ENCODE measurements around the gene MKI67. TPM values are rescaled to one million over a fixed set of nuclear protein-coding genes. Genes with fewer than 3 reads are reported as not detected.
A peak's percentile ranks its signal among the peaks of the same experiment; 100 is the strongest.
"Not testable (repeated sequence)": the region's sequence is repeated elsewhere in the genome, so short reads cannot be mapped to it uniquely, and the experiment has no call there.

Gene MKI67
- 3.9 TPM for total RNA-seq

- DNase-seq (ENCODE audit: low spot score): peak; percentile 89
Observed at GRCh38 chr10:128125944-128126764, at the start of gene MKI67. Gene MKI67, minus strand, starts transcription at chr10:128126423. Its CDS starts 756 bp downstream, at chr10:128125667.

GRCh38 chr10:128174581-128175559, 48.6 kb upstream of the MKI67 start:
- no peak for DNase-seq (ENCODE audit: low spot score)

DNA sequence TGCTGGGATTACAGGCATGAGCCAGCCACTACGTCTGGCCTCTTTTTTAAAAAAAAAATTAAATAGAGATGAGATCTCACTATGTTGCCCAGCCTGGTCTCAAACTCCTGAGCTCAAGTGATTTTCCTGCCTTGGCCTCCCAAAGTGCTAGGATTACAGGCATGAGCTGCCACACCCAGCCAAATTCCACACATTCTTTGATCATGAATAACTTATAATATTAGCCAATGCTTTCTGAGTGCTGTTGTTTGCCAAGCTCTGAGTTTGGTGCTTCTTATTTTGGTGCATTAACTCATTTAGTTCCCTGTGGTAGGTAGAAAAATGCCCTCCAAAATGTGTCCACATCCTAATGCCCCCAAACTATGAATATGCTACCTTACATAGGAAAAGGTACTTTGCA, 47.2 kb upstream of the MKI67 start:
- no peak for DNase-seq (ENCODE audit: low spot score)

DNA sequence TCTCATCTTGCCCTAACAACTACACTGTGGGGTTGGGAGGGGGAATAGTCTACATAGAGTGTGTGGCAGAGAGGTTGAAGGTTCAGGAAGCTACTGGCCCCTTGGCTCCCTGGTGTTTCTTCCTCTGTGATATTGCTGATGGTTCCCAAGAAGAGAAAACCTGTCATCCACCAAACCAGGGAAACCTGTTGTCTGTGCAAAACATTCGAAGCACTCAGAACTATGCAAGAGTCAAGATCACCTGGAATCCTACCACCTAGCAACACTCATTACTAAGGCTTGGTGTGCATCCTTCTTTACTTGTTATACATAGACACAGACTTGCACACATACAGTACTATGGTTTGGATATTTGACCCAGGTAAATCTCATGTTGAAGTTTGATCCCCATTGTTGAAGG, 46.5 kb upstream of the MKI67 start:
- no peak for DNase-seq (ENCODE audit: low spot score)

GRCh38 chr10:128169811-128170379, 43.7 kb upstream of the MKI67 start:
- DNase-seq (ENCODE audit: low spot score): no peak

DNA sequence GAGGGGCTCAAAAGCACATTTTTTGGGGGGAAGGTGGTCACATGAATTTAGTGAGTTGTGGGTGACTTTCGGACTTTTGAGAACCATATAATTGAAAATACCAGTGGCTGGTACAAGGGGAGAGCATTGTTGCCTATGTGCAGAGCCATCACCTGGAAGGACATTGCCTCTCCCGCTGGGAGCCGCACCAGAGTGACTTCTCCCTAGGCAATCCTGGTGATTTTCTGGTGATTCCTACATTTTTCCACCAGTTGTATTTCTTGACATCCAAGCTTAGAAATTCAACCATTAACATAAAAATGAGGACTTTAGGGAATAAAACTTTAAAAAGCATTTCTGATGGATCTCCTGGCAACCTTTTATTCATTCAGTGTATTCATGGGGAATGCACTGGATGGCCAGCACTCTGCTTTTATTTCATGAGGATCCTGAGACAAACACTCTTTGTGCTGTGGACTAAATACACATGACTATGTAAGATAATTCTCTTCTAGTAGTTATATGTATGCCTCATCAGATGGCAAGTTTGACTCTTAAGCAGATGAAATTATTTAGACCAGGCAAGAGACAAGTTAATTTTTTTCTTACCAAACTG, 41.8 kb upstream of the MKI67 start:
- no peak for DNase-seq (ENCODE audit: low spot score)

DNA sequence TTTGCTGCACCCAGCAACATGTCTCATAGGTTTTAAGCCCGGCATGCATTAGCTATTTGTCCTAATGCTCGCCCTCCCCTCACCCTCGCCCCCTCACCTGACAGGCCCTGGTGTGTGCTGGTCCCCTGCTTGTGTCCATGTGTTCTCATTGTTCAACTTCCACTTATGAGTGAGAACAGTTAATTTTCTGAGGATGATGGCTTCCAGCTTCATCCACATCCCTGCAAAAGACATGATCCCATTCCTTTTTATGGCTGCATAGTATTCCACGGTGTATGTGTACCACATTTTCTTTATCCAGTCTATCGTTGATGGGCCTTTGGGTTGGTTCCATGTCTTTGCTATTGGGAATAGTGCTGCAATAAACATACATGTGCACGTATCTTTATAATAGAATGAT, 40.9 kb upstream of the MKI67 start:
- DNase-seq (ENCODE audit: low spot score): not testable (repeated sequence)

- no peak for DNase-seq (ENCODE audit: low spot score)
Observed at GRCh38 chr10:128166151-128166550, 39.9 kb upstream of the MKI67 start.

DNA sequence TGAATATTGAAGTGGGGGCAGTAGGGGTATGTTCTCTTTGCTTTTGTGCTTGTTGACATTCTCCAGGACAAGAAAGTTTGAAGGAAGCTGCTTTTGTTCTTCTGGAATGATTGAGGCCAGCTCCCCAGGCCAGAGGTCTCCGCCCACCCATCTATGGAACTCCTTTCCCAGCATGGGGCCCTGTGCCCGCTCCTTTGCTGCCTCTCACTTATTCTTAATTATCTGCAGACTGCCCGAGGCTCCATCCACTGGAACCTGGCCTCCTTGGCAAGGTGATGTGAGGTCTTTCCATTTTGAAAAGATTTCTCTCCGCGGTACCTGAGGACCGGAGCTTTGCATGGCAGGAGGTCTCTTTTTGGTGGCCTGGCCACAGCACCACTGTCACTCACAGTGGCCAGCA, 39.3 kb upstream of the MKI67 start:
- DNase-seq (ENCODE audit: low spot score): no peak

GRCh38 chr10:128163701-128164100, 37.5 kb upstream of the MKI67 start:
- DNase-seq (ENCODE audit: low spot score): no peak

DNA sequence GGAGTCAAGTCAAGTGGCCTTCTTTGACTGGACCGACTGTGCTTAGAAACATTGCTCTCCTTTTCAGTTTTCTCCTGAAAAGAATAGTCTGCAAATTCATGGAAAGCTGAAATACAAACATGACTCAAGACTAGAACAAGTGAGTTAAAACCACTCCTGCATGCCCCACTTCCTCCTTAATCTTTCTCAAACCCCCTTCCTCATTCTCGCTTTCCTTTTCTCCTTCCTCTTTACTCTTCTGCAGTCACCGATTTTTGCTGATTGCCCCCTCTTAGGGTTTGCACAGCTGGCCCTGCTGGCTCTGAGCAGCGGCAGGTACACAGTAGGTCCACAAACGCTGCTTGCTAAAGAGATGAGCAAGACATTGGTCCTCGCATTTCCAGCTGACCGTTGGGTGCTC, 34.8 kb upstream of the MKI67 start:
- no peak for DNase-seq (ENCODE audit: low spot score)

DNA sequence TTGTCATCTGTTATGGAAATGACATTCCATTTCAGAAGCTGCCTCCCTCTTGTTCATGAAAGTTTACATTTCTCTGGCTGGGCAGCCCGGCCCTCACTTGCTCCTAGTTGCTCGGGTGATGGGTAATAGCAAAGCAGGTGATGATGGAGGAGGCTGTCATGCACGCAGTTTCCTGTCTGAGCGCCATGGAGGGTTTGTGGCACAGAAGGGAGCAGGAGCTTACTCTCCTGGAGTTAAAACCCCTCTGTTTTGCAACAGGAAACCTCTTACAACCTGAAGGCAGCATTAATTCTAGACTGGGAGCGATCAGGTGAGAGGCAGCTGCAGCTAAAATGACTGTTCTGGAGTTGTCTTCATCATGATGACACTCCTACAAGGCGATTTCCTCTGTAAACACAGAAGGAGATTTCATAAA, 34.1 kb upstream of the MKI67 start:
- DNase-seq (ENCODE audit: low spot score): no peak

DNA sequence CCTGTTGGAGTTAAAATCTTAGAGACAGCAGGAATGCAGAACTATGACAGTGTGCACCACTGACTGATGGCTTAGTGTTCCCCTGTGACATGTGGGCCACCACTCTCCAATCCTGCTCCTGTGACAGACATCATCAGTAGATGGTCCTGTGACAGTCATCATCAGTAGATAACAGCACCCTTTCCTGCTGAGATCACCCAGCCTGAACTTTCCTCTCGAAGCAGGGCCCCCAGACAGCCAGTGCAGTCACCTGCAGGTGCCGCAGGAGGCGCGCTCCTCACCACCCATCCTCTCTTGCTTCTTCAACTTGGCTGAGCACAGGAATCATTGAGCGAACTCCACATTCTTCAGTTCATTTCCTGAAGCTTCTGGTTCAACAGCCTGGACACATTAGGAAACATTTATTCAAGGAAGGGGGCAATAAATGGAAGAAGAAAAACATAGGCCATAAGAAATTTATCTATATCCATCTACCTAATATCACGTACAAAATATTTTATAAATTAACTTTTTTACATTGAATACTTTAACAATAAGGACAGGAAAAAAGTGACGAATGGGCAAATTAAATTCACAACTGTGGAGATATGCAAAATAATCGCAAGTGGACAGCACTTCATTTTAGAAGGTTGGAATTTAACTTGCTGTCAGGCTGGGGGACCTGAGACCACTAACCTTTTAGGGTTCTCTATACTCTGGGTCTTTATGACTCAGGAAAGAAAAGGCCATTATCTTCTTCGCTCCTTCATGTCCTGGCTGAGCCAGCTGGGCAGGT, 32.0 kb upstream of the MKI67 start:
- no peak for DNase-seq (ENCODE audit: low spot score)

GRCh38 chr10:128156999-128157755, 31.0 kb upstream of the MKI67 start:
- peak; percentile 77 for DNase-seq (ENCODE audit: low spot score)

GRCh38 chr10:128152741-128153580, 26.7 kb upstream of the MKI67 start:
- no peak for DNase-seq (ENCODE audit: low spot score)

- no peak for DNase-seq (ENCODE audit: low spot score)
Observed at GRCh38 chr10:128151031-128151430, 24.8 kb upstream of the MKI67 start.

- no peak for DNase-seq (ENCODE audit: low spot score)
Observed at GRCh38 chr10:128150561-128150960, 24.3 kb upstream of the MKI67 start.

DNA sequence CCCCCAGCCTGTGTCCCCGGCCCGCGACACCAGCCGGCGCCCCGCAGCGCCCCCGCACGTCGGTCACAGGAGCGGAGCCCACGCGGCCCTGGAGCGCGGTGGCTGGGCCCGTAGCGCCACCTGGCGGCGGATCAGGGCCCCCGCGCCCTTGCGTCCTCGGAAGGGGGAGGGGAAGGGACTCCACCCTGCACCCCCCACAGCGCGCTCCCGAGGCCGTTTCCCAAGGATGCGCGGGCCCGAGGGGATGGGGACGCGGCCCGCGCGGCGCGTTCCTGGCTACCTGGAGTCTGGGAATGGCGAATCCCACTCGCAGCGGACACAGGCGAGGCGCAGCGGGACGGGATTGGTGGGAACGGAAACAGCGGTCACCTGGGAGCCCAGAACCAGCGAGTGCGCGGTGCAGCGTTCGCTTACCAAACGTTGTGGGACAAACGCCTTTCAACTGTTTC, 23.8 kb upstream of the MKI67 start:
- DNase-seq (ENCODE audit: low spot score): peak; percentile 51

DNA sequence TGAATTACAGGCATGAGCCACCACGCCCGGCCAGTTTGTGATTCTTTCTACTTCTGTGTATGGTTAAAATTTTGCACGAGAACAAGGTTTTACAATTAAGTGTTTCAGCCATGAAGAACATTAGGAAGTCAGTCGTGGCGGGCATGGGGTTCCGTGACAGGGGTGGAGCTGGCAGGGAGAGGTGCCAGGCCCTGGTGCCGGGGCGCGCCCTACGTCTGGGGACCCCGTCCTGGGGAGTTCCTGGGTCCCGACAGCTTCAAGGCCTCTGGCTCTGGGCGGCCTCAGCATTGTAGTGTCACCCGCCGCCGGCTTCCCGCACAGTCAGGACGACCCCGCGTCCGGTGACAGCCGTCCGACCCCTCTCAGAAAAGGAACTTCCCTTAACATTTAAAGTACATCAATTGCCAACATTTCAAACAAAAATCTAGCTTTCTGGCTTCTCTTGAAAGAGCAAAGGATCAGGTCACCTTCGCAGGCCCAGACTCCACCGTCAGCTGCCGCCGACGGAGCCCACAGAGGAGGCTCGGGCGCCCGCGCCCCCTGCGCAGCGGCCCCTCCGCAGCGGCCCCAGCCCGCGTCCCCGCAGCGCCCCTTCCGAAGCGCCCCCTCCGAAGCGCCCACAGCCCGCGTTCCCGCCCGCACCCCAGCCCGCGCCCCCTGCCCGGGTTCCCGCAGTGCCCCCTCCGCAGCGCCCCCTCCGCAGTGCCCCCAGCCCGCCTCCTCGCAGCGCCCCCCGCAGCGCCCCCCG, 23.2 kb upstream of the MKI67 start:
- DNase-seq (ENCODE audit: low spot score): no peak
